Liver (tissue), 9 donors: Measurements from ENCODE around the gene TANGO2. TPM values are rescaled to one million over a fixed set of nuclear protein-coding genes. Genes with fewer than 3 reads are reported as not detected.

Experiments
- DNase-seq: peaks from one replicate; pipeline ENCODE4 v3.0.0-alpha.2; 2017; ENCODE audit warnings: low spot score
- H3K27ac ChIP-seq, 2 donors: one replicate each; pipeline ENCODE4 v1.7.0; 2013; ENCODE audit warnings: inconsistent platforms in 2 of 2, low read length in 2 of 2, control low read depth in 1 of 2, low read depth in 1 of 2, mild to moderate bottlenecking in 1 of 2
- H3K27me3 ChIP-seq, 4 donors: one replicate each; pipeline versions ENCODE4 v1.6.1 to v1.7.0; 2013; ENCODE audit warnings: low read length in 3 of 4, inconsistent platforms in 1 of 4, mild to moderate bottlenecking in 1 of 4, moderate library complexity in 1 of 4; ENCODE audit not compliant: control insufficient read depth in 4 of 4, insufficient read depth in 4 of 4
- H3K36me3 ChIP-seq, 4 donors: one replicate each; pipeline versions ENCODE4 v1.6.1 to v1.7.0; 2013; ENCODE audit warnings: low read length in 3 of 4, mild to moderate bottlenecking in 3 of 4, low read depth in 1 of 4, moderate library complexity in 1 of 4; ENCODE audit not compliant: control insufficient read depth in 4 of 4, insufficient read depth in 3 of 4
- H3K4me1 ChIP-seq, 4 donors: one replicate each; pipeline versions ENCODE4 v1.6.1 to v1.7.0; 2013; ENCODE audit warnings: low read length in 3 of 4, mild to moderate bottlenecking in 3 of 4, moderate library complexity in 1 of 4; ENCODE audit not compliant: control insufficient read depth in 4 of 4, insufficient read depth in 4 of 4
- H3K4me3 ChIP-seq, 3 donors: one replicate each; pipeline versions ENCODE4 v1.6.1 to v1.7.0; 2013; ENCODE audit warnings: low read length in 3 of 3, control low read depth in 1 of 3, low read depth in 1 of 3, mild to moderate bottlenecking in 1 of 3
- H3K9ac ChIP-seq, 2 donors: one replicate each; pipeline ENCODE4 v1.7.0; 2013; ENCODE audit warnings: low read length in 2 of 2, mild to moderate bottlenecking in 2 of 2, moderate library complexity in 2 of 2, control low read depth in 1 of 2, low read depth in 1 of 2
- H3K9me3 ChIP-seq, 4 donors: one replicate each; pipeline versions ENCODE4 v1.6.1 to v1.7.0; 2013; ENCODE audit warnings: low read length in 3 of 4; ENCODE audit not compliant: control insufficient read depth in 4 of 4
- EGR1 ChIP-seq, 2 donors: IDR thresholded peaks; 2 replicates each; pipeline ENCODE4 v1.6.1; 2016 to 2018; ENCODE audit warnings: antibody characterized with exemption in 2 of 2, low read depth in 2 of 2
- FOXA1 ChIP-seq: IDR thresholded peaks from 2 replicates; pipeline ENCODE4 v1.6.1; 2016; ENCODE audit warnings: antibody characterized with exemption
- FOXA2 ChIP-seq: IDR thresholded peaks from 2 replicates; pipeline ENCODE4 v1.6.1; 2016; ENCODE audit warnings: antibody characterized with exemption
- GABPA ChIP-seq, 2 donors: IDR thresholded peaks in 1 of 2; conservative IDR thresholded peaks in 1 of 2; 2 replicates each; pipeline ENCODE4 v1.6.1; 2016; ENCODE audit warnings: antibody characterized with exemption in 2 of 2, mild to moderate bottlenecking in 1 of 2, moderate library complexity in 1 of 2
- HNF4A ChIP-seq, 2 donors: conservative IDR thresholded peaks; 2 replicates each; pipeline ENCODE4 v1.6.1; 2016; ENCODE audit warnings: antibody characterized with exemption in 2 of 2, mild to moderate bottlenecking in 2 of 2
- HNF4G ChIP-seq: IDR thresholded peaks from 2 replicates; pipeline ENCODE4 v1.6.1; 2016; ENCODE audit warnings: antibody characterized with exemption
- JUND ChIP-seq, 2 donors: IDR thresholded peaks; 2 replicates each; pipeline ENCODE4 v1.6.1; 2016; ENCODE audit warnings: antibody characterized with exemption in 2 of 2
- NR2F2 ChIP-seq: IDR thresholded peaks from 2 replicates; pipeline ENCODE4 v1.6.1; 2016; ENCODE audit warnings: antibody characterized with exemption
- RAD21 ChIP-seq, 2 donors: IDR thresholded peaks; 2 replicates each; pipeline ENCODE4 v1.6.1; 2016; ENCODE audit warnings: antibody characterized with exemption in 2 of 2, mild to moderate bottlenecking in 2 of 2
- RXRA ChIP-seq, 2 donors: IDR thresholded peaks; 2 replicates each; pipeline ENCODE4 v1.6.1; 2017 to 2018; ENCODE audit warnings: antibody characterized with exemption in 2 of 2, mild to moderate bottlenecking in 1 of 2
- SP1 ChIP-seq: IDR thresholded peaks from 2 replicates; pipeline ENCODE4 v1.6.1; 2018; ENCODE audit warnings: antibody characterized with exemption, mild to moderate bottlenecking
- TAF1 ChIP-seq: conservative IDR thresholded peaks from 2 replicates; pipeline ENCODE4 v1.6.1; 2016; ENCODE audit warnings: antibody characterized with exemption, mild to moderate bottlenecking
- YY1 ChIP-seq: IDR thresholded peaks from 2 replicates; pipeline ENCODE4 v1.6.1; 2016; ENCODE audit warnings: antibody characterized with exemption, mild to moderate bottlenecking
- WGBS: extraction: QIAGEN DNeasy Blood & Tissue Kit; methylation state at CpG from one replicate; pipeline ENCODE4 v1.1.7; 2013; 5-methylcytosine and 5-hydroxymethylcytosine counted together
- polyA plus RNA-seq, 2 donors: library from polyadenylated mRNA; stranded (reverse) in 1 of 2; unstranded in 1 of 2; fragments of 200-250 nt in 1 of 2; fragments of >200 nt in 1 of 2; fragmentation: Nextera tagmentation in 1 of 2; extraction: Ambion mirVana in 1 of 2; gene quantifications; one replicate each; pipeline versions ENCODE4 v1.2.1 to v1.2.3, GENCODE V29; 2013 to 2015
- total RNA-seq, 2 donors: library from RNA; depleted of rRNA; stranded (reverse); fragments of >200 nt; gene quantifications; one replicate each; pipeline ENCODE4 v1.2.3, GENCODE V29; 2014
- TF ChIP-seq, protein P1 (sequence below): fragments of 150-350 bp; IDR thresholded peaks from 2 replicates; pipeline ENCODE4 v1.5.1; 2017; ENCODE audit warnings: improper control_type of control experiment, low read depth, low read length; ENCODE audit not compliant: missing input control
- TF ChIP-seq, protein P2 (sequence below): IDR thresholded peaks from 2 replicates; pipeline ENCODE4 v1.6.1; 2016; ENCODE audit warnings: antibody characterized with exemption
- TF ChIP-seq, protein P3 (sequence below): IDR thresholded peaks from 2 replicates; pipeline ENCODE4 v1.6.1; 2016; ENCODE audit warnings: antibody characterized with exemption
- TF ChIP-seq, protein P4 (sequence below): IDR thresholded peaks from 2 replicates; pipeline ENCODE4 v1.6.1; 2016; ENCODE audit warnings: antibody characterized with exemption, mild to moderate bottlenecking
- TF ChIP-seq, protein P5 (sequence below): IDR thresholded peaks from 2 replicates; pipeline ENCODE4 v1.6.1; 2016; ENCODE audit warnings: antibody characterized with exemption
- donor health status: healthy.
- donor health status: healthy.
- donor health status: healthy.
- donor health status: healthy.
- donor health status: healthy.

TANGO2 gene
- total and polyA plus RNA-seq, 4 donors: 10.8 to 153 (median 16.1) TPM

DNA sequence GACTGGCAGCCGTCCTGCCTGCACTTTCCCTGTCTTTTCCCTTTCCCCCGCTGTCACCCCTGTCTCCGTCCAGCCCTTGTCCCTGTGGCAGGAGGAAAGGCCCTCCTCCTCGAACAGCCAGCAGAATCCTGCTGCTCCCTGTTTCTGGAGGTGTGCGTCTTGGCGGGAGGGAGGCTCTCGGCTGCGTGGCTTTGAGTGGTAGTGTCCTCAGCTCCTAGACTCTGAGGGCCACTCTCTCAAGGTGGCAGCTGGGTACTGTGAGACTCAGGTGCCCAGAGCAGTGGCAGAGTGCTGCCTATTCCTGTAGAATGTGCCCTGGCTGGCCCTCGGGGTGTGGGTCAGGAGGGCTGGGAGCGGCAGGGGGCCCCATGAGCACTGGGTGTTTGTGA is 85.9 kb downstream of the TANGO2 start:
- H3K27ac ChIP-seq: no peak overlapping the region
- H3K4me1 ChIP-seq: peaks cover 0 to 24% (median 15%) of the 10 kb centered on the region in 4 donors
- no peaks in the 10 kb centered on the region for H3K27me3 ChIP-seq
- no peak for DNase-seq
- no peak overlapping the region for H3K9ac ChIP-seq
- H3K4me3 ChIP-seq: no peak overlapping the region
- H3K36me3 ChIP-seq: peaks cover 15 to 64% (median 41%) of the 10 kb centered on the region in 4 donors
- 96% methylated on average over 10 of the region's 10 CpGs for WGBS
- TF ChIP-seq EGR1 (IDR thresholded peaks at IDR 0.05; ENCODE audit: low read depth in 2 of 2) (no peak), HNF4A (conservative IDR thresholded peaks at IDR 0.05) (no peak), NR2F2 (no peak), YY1 (no peak), RXRA (IDR thresholded peaks at IDR 0.05) (no peak), GABPA (IDR thresholded peaks at IDR 0.05 in 1 of 2, conservative IDR thresholded peaks at IDR 0.05 in 1 of 2) (no peak), TAF1 (no peak), JUND (IDR thresholded peaks at IDR 0.05) (no peak), RAD21 (IDR thresholded peaks at IDR 0.05) (no peak), HNF4G (no peak), FOXA1 (no peak), FOXA2 (no peak)
- TF ChIP-seq, protein P1, sequence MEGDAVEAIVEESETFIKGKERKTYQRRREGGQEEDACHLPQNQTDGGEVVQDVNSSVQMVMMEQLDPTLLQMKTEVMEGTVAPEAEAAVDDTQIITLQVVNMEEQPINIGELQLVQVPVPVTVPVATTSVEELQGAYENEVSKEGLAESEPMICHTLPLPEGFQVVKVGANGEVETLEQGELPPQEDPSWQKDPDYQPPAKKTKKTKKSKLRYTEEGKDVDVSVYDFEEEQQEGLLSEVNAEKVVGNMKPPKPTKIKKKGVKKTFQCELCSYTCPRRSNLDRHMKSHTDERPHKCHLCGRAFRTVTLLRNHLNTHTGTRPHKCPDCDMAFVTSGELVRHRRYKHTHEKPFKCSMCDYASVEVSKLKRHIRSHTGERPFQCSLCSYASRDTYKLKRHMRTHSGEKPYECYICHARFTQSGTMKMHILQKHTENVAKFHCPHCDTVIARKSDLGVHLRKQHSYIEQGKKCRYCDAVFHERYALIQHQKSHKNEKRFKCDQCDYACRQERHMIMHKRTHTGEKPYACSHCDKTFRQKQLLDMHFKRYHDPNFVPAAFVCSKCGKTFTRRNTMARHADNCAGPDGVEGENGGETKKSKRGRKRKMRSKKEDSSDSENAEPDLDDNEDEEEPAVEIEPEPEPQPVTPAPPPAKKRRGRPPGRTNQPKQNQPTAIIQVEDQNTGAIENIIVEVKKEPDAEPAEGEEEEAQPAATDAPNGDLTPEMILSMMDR: no peak
- TF ChIP-seq, protein P2, sequence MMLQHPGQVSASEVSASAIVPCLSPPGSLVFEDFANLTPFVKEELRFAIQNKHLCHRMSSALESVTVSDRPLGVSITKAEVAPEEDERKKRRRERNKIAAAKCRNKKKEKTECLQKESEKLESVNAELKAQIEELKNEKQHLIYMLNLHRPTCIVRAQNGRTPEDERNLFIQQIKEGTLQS: no peak
- TF ChIP-seq, protein P3, sequence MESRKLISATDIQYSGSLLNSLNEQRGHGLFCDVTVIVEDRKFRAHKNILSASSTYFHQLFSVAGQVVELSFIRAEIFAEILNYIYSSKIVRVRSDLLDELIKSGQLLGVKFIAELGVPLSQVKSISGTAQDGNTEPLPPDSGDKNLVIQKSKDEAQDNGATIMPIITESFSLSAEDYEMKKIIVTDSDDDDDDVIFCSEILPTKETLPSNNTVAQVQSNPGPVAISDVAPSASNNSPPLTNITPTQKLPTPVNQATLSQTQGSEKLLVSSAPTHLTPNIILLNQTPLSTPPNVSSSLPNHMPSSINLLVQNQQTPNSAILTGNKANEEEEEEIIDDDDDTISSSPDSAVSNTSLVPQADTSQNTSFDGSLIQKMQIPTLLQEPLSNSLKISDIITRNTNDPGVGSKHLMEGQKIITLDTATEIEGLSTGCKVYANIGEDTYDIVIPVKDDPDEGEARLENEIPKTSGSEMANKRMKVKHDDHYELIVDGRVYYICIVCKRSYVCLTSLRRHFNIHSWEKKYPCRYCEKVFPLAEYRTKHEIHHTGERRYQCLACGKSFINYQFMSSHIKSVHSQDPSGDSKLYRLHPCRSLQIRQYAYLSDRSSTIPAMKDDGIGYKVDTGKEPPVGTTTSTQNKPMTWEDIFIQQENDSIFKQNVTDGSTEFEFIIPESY: no peak
- no peaks in the 10 kb centered on the region for H3K9me3 ChIP-seq

DNA sequence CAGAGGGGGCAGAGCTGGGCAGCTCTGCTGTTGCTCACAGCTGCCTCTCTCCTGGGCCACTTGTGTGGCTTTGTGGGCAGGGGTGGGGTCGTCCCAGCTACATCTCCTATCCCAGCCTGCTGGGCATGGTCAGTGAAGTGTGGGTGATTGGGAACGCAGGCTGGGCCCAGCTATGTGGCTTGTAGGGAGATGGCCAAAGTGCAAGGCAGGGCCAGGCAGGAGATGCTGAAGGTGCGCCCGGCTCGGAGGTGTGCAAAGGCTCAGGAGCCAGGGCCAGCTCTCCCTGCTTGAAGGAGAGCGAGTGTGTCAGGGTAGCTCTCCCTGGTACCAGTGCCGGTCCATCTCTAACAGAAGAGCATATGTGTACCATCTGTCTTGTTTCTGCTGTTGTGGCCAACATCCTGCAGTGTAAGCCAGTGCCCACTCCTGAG is 86.6 kb downstream of the TANGO2 start:
- no peak overlapping the region for H3K4me3 ChIP-seq
- no peak overlapping the region for H3K27ac ChIP-seq
- H3K4me1 ChIP-seq: peaks cover 0 to 22% (median 11%) of the 10 kb centered on the region in 4 donors
- WGBS: 95% methylated on average over 7 of the region's 7 CpGs
- TF ChIP-seq, protein P3: no peak
- TF ChIP-seq, protein P2: no peak
- TF ChIP-seq, protein P4, sequence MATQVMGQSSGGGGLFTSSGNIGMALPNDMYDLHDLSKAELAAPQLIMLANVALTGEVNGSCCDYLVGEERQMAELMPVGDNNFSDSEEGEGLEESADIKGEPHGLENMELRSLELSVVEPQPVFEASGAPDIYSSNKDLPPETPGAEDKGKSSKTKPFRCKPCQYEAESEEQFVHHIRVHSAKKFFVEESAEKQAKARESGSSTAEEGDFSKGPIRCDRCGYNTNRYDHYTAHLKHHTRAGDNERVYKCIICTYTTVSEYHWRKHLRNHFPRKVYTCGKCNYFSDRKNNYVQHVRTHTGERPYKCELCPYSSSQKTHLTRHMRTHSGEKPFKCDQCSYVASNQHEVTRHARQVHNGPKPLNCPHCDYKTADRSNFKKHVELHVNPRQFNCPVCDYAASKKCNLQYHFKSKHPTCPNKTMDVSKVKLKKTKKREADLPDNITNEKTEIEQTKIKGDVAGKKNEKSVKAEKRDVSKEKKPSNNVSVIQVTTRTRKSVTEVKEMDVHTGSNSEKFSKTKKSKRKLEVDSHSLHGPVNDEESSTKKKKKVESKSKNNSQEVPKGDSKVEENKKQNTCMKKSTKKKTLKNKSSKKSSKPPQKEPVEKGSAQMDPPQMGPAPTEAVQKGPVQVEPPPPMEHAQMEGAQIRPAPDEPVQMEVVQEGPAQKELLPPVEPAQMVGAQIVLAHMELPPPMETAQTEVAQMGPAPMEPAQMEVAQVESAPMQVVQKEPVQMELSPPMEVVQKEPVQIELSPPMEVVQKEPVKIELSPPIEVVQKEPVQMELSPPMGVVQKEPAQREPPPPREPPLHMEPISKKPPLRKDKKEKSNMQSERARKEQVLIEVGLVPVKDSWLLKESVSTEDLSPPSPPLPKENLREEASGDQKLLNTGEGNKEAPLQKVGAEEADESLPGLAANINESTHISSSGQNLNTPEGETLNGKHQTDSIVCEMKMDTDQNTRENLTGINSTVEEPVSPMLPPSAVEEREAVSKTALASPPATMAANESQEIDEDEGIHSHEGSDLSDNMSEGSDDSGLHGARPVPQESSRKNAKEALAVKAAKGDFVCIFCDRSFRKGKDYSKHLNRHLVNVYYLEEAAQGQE: no peak
- TF ChIP-seq JUND (IDR thresholded peaks at IDR 0.05) (no peak), NR2F2 (no peak), RAD21 (IDR thresholded peaks at IDR 0.05) (no peak), FOXA1 (no peak), TAF1 (no peak), EGR1 (IDR thresholded peaks at IDR 0.05; ENCODE audit: low read depth in 2 of 2) (no peak), RXRA (IDR thresholded peaks at IDR 0.05) (no peak), HNF4A (conservative IDR thresholded peaks at IDR 0.05) (no peak), HNF4G (no peak), GABPA (IDR thresholded peaks at IDR 0.05 in 1 of 2, conservative IDR thresholded peaks at IDR 0.05 in 1 of 2) (no peak), FOXA2 (no peak), YY1 (no peak), SP1 (no peak)
- TF ChIP-seq, protein P5, sequence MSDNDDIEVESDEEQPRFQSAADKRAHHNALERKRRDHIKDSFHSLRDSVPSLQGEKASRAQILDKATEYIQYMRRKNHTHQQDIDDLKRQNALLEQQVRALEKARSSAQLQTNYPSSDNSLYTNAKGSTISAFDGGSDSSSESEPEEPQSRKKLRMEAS: no peak
- TF ChIP-seq, protein P1: no peak
- peaks cover 17 to 70% (median 45%) of the 10 kb centered on the region in 4 donors for H3K36me3 ChIP-seq
- H3K9me3 ChIP-seq: no peaks in the 10 kb centered on the region
- no peaks in the 10 kb centered on the region for H3K27me3 ChIP-seq
- no peak overlapping the region for H3K9ac ChIP-seq
- no peak for DNase-seq
